Stimulated activated CD4-positive, alpha-beta T cell treated with anti-CD3 and anti-CD28 coated beads, TNF-alpha, amount 100 ng/mL, for 48 hours (primary cell): Measurements from ENCODE around the gene TAP1.
A peak's percentile ranks its signal among the peaks of the same experiment; 100 is the strongest.
"Not testable (repeated sequence)": the region's sequence is repeated elsewhere in the genome, so short reads cannot be mapped to it uniquely, and the experiment has no call there.

Experiments used
- DNase-seq, 3 donors: peaks; one replicate each; pipeline ENCODE4 v3.0.0-alpha.2; 2020; ENCODE audit warnings: low read depth in 3 of 3

TAP1 gene

DNA sequence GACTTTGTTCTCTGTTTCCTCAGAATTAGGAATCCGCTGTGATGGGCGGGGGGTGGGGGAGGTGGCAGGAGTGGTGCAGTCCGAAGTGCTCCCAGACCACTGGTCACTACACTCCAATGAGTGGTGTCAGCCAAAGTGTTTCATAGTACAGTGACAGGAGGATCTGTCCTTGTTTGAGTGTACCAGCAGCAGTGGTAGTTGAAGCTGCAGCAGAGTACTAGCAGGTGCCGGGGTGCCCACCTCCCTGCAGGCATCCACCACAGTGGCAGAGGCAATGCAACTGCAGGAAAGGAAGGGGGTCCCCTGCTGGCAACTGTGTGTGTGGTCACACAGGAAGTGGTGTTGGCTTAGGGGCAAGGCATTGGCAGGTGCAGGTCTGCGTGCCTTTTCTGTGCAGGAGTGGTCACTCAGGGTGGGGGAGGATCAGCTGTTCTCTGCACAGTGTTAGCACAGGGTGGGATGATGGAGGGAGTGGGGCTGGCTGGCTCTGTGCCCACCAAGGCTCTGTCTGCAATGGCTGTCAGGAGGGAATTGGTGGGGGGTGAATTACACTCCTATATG lies 46.4 kb downstream of the TAP1 start:
- DNase-seq, result no peak

DNA sequence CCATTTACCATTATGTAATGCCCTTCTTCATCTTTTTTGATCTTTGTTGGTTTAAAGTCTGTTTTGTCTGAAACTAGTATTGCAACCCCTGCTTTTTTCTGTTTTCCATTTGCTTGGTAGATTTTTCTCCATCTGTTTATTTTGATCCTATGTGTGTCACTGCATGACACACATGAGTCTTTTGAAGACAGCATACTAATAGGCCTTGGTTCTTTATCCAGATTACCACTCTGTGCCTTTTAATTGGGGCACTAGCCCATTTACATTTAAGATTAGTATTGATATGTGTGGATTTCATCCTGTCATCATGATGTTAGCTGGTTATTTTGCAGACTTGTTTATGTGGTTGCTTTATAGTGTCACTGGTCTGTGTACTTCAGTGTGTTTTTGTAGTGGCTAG lies 48.1 kb downstream of the TAP1 start:
- DNase-seq, result not testable (repeated sequence)

DNA sequence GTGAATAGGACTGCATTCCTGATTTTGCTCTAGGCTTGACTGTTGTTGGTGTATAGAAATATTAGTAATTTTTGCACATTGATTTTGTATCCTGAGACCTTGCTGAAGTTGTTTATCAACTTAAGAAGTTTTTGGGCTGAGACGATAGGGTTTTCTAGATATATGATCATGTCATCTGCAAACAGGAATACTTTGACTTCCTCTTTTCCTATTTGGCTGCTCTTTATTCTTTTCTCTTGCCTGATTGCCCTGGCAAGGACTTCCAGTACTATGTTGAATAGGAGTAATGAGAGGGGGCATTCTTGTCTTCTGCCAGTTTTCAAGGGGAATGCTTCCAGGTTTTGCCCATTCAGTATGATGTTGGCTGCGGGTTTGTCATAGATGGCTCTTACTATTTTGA lies 50.1 kb downstream of the TAP1 start:
- no peak for DNase-seq

DNA sequence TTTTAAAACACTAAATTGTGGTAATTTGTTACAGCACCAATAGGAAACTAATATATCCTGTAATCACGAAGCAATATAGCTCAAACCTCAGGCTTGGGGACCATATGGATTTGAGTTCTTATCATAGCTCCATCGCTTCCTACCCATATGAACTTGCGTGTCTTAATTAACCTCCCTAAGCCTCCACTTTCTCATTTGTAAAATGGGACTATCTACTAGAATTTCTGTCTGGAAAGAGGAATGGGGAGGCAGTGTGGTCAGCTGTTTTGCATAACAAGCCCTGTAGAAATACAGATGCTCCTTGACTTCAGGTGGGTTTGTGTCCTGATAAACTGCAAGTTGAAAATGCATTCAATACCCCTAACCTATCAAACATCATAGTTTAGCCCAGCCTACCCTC lies 53.8 kb downstream of the TAP1 start:
- no peak for DNase-seq

DNA sequence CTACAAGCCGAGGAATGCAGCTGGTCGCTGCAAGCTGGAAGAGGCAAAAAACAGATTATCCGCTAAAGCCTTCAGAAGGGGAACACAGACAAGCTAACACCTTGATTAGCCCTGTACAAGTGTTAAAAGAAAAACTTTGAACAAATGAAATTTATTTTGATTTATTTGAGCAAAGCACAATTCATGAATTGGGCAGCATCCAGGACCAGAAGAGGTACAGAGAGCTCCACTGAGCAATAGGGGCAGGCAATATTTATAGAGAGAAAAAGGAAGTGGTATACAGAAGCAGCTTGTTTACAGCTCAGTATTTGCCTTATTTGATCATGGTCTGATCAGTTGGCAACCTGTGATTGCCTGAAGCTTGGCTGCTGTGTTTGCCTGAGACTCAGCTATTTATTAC lies 54.3 kb downstream of the TAP1 start:
- no peak for DNase-seq

DNA sequence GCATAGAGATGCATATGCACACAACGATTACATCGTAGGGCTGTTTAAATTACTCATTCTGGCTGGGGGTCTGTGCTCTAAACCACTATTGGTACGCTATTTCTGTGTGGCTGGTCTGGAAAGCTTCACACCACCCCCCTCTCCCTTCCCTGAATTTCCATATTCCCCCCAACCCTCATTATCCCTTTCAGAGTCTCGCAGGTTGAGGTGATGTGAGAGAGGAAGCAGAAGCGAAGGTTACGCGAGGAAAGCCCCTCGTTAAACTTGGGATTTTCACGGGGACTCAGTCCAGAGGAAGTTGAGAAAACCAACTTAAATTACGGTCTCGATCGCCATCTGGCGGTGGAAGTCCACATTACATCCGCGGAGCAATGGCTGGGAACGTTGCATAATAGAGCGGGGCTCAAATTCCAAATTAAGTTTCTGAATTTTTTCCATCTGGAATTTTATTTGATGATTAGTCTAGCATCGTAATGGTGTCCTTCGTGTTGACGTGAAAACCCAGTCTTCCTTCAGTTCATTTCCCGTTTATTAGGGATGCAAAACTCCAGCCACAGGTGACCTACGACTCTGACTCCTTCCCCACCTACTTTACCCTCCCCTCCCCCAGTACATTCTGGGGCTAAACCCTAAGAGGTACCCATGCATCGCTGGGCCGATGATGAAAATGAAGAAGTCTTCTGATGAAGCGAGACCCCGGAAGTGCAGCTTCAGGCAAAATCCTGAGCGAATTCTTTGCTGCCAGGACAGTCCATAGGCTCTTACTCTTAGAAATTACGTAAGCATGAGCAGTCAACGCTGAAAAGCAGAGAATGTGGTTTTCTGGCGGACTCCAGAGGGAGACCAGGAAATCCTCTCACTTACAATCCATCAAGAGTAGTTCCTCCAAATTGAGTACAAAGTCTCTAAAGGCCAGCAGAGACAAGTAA lies 56.4 kb downstream of the TAP1 start:
- DNase-seq, result peak; percentile 49 to 60 (median 55)
